HG03354 (cell line): ENCODE measurements around the gene RASAL2.
"Not testable (repeated sequence)": the region's sequence is repeated elsewhere in the genome, so short reads cannot be mapped to it uniquely, and the experiment has no call there.

ENCODE experiments used
- ATAC-seq: cut with Tn5 transposase; IDR thresholded peaks from one replicate; pipeline ENCODE4 v1.9.1; 2021; ENCODE audit warnings: mild to moderate bottlenecking; ENCODE audit not compliant: unreplicated experiment, poor library complexity, severe bottlenecking

RASAL2 gene

GRCh38 chr1:178209935-178210334 lies 116.0 kb downstream of the RASAL2 start:
- ATAC-seq = no peak

GRCh38 chr1:178218550-178218949 lies 124.6 kb downstream of the RASAL2 start:
- no peak for ATAC-seq

- no peak for ATAC-seq
Observed at GRCh38 chr1:178220094-178220493, 126.2 kb downstream of the RASAL2 start.

- ATAC-seq = no peak
Observed at GRCh38 chr1:178223289-178223688, 129.4 kb downstream of the RASAL2 start.

GRCh38 chr1:178224358-178224757 lies 130.5 kb downstream of the RASAL2 start:
- no peak for ATAC-seq

- ATAC-seq = no peak
Observed at GRCh38 chr1:178230881-178231409, 137.0 kb downstream of the RASAL2 start.

- no peak for ATAC-seq
Observed at GRCh38 chr1:178232108-178232507, 138.2 kb downstream of the RASAL2 start.

GRCh38 chr1:178232949-178233348 lies 139.0 kb downstream of the RASAL2 start:
- no peak for ATAC-seq

GRCh38 chr1:178237121-178237520 lies 143.2 kb downstream of the RASAL2 start:
- ATAC-seq = no peak

GRCh38 chr1:178238722-178239510 lies 145.0 kb downstream of the RASAL2 start:
- ATAC-seq = no peak

- no peak for ATAC-seq
Observed at GRCh38 chr1:178241057-178241456, 147.2 kb downstream of the RASAL2 start.

- peak; percentile 67 for ATAC-seq
Observed at GRCh38 chr1:178241837-178242236, 147.9 kb downstream of the RASAL2 start.

- ATAC-seq = no peak
Observed at GRCh38 chr1:178243119-178243518, 149.2 kb downstream of the RASAL2 start.

GRCh38 chr1:178243890-178244289 lies 150.0 kb downstream of the RASAL2 start:
- no peak for ATAC-seq

- not testable (repeated sequence) for ATAC-seq
Observed at GRCh38 chr1:178248284-178248683, 154.4 kb downstream of the RASAL2 start.

GRCh38 chr1:178253581-178253980 lies 159.7 kb downstream of the RASAL2 start:
- ATAC-seq = not testable (repeated sequence)

GRCh38 chr1:178254433-178254832 lies 160.5 kb downstream of the RASAL2 start:
- no peak for ATAC-seq

GRCh38 chr1:178258536-178258935 lies 164.6 kb downstream of the RASAL2 start:
- ATAC-seq = no peak

- ATAC-seq = no peak
Observed at GRCh38 chr1:178262120-178262500, 168.2 kb downstream of the RASAL2 start.

- no peak for ATAC-seq
Observed at GRCh38 chr1:178263341-178263740, 169.4 kb downstream of the RASAL2 start.

- no peak for ATAC-seq
Observed at GRCh38 chr1:178266113-178266512, 172.2 kb downstream of the RASAL2 start.
